Measurements from ENCODE around the gene LRRC4B. TPM values are rescaled to one million over a fixed set of nuclear protein-coding genes. Genes with fewer than 3 reads are reported as not detected.

LRRC4B gene
- total RNA-seq, 2 experiments from 2014 or later: not detected

- Mint-ChIP-seq H3K4me1 (ENCODE audit: low read depth) (peaks cover 13% of the 10 kb centered on the region), H3K27ac (no peak overlapping the region), H3K36me3 (ENCODE audit: low read depth) (no peaks in the 10 kb centered on the region), H3K9me3 (ENCODE audit: insufficient read depth) (no peaks in the 10 kb centered on the region), H3K27me3 (ENCODE audit: low read depth) (no peaks in the 10 kb centered on the region), H3K4me3 (no peak overlapping the region)
- ChIA-PET CTCF (no interaction called here), POLR2A (no interaction called here)
- DNase-seq (no peak), ATAC-seq (no peak)
Observed at GRCh38 chr19:50494186-50495019, 73.8 kb downstream of the LRRC4B start.

GRCh38 chr19:50493171-50493570 is 75.1 kb downstream of the LRRC4B start:
- no peak overlapping the region for H3K27ac Mint-ChIP-seq
- H3K36me3 Mint-ChIP-seq (ENCODE audit: low read depth): no peaks in the 10 kb centered on the region
- peaks cover 13% of the 10 kb centered on the region for H3K4me1 Mint-ChIP-seq (ENCODE audit: low read depth)
- no peak for DNase-seq
- ChIA-PET POLR2A (no interaction called here), CTCF (no interaction called here)
- no peak for ATAC-seq
- H3K27me3 Mint-ChIP-seq (ENCODE audit: low read depth): no peaks in the 10 kb centered on the region
- no peaks in the 10 kb centered on the region for H3K9me3 Mint-ChIP-seq (ENCODE audit: insufficient read depth)
- no peak overlapping the region for H3K4me3 Mint-ChIP-seq

- ATAC-seq: peak; percentile 83
- Mint-ChIP-seq H3K9me3 (ENCODE audit: insufficient read depth) (no peaks in the 10 kb centered on the region), H3K36me3 (ENCODE audit: low read depth) (no peaks in the 10 kb centered on the region), H3K4me3 (no peak overlapping the region), H3K4me1 (ENCODE audit: low read depth) (peaks cover 16% of the 10 kb centered on the region), H3K27me3 (ENCODE audit: low read depth) (no peaks in the 10 kb centered on the region), H3K27ac (peak overlapping the region; percentile 66)
- peak; percentile 59 for DNase-seq
- CTCF ChIA-PET: no interaction called here
- POLR2A ChIA-PET: no interaction called here
Observed at GRCh38 chr19:50492303-50493052, 75.8 kb downstream of the LRRC4B start.

GRCh38 chr19:50490991-50491472 is 77.2 kb downstream of the LRRC4B start:
- no peak for DNase-seq
- Mint-ChIP-seq H3K36me3 (ENCODE audit: low read depth) (peaks cover 4% of the 10 kb centered on the region), H3K4me1 (ENCODE audit: low read depth) (peaks cover 16% of the 10 kb centered on the region), H3K9me3 (ENCODE audit: insufficient read depth) (no peaks in the 10 kb centered on the region), H3K27ac (no peak overlapping the region), H3K27me3 (ENCODE audit: low read depth) (no peaks in the 10 kb centered on the region), H3K4me3 (no peak overlapping the region)
- no peak for ATAC-seq
- ChIA-PET POLR2A (no interaction called here), CTCF (no interaction called here)

GRCh38 chr19:50490411-50490811 is 77.8 kb downstream of the LRRC4B start:
- H3K4me1 Mint-ChIP-seq (ENCODE audit: low read depth): peaks cover 16% of the 10 kb centered on the region
- no peaks in the 10 kb centered on the region for H3K9me3 Mint-ChIP-seq (ENCODE audit: insufficient read depth)
- H3K36me3 Mint-ChIP-seq (ENCODE audit: low read depth): peaks cover 9% of the 10 kb centered on the region
- H3K4me3 Mint-ChIP-seq: no peak overlapping the region
- ChIA-PET CTCF (no interaction called here), POLR2A (no interaction called here)
- H3K27ac Mint-ChIP-seq: no peak overlapping the region
- no peaks in the 10 kb centered on the region for H3K27me3 Mint-ChIP-seq (ENCODE audit: low read depth)
- ATAC-seq: no peak
- no peak for DNase-seq

- Mint-ChIP-seq H3K4me1 (ENCODE audit: low read depth) (peaks cover 16% of the 10 kb centered on the region), H3K4me3 (no peak overlapping the region)
- POLR2A ChIA-PET: no interaction called here
Observed at GRCh38 chr19:50489461-50490011, 78.7 kb downstream of the LRRC4B start.

GRCh38 chr19:50488389-50489194 is 79.6 kb downstream of the LRRC4B start:
- Mint-ChIP-seq H3K27me3 (ENCODE audit: low read depth) (no peaks in the 10 kb centered on the region), H3K4me3 (no peak overlapping the region), H3K36me3 (ENCODE audit: low read depth) (peaks cover 17% of the 10 kb centered on the region), H3K27ac (no peak overlapping the region), H3K9me3 (ENCODE audit: insufficient read depth) (no peaks in the 10 kb centered on the region), H3K4me1 (ENCODE audit: low read depth) (peaks cover 16% of the 10 kb centered on the region)
- ATAC-seq: no peak
- ChIA-PET CTCF (interaction anchor here (0.6 kb wide), 1 partner anchor 415 kb away, joined by 4 read pairs; no protein-coding TSS in a partner anchor), POLR2A (no interaction called here)
- no peak for DNase-seq

More at GRCh38 chr19:50489461-50490011, 78.7 kb downstream of the LRRC4B start:
- peaks cover 17% of the 10 kb centered on the region for H3K36me3 Mint-ChIP-seq (ENCODE audit: low read depth)
- DNase-seq (no peak), ATAC-seq (no peak)
- no peaks in the 10 kb centered on the region for H3K27me3 Mint-ChIP-seq (ENCODE audit: low read depth)
- H3K27ac Mint-ChIP-seq: no peak overlapping the region
- H3K9me3 Mint-ChIP-seq (ENCODE audit: insufficient read depth): no peaks in the 10 kb centered on the region
- CTCF ChIA-PET: no interaction called here

- DNase-seq (peak; percentile 74), ATAC-seq (no peak)
- H3K27ac Mint-ChIP-seq: no peak overlapping the region
- H3K9me3 Mint-ChIP-seq (ENCODE audit: insufficient read depth): no peaks in the 10 kb centered on the region
- H3K4me3 Mint-ChIP-seq: no peak overlapping the region
- peaks cover 10% of the 10 kb centered on the region for H3K4me1 Mint-ChIP-seq (ENCODE audit: low read depth)
- ChIA-PET POLR2A (no interaction called here), CTCF (interaction anchor here (0.6 to 1.4 kb wide), 5 partner anchors 8 to 69 kb away, joined by 3 to 5 read pairs (median 3); partner anchors contain the start of gene JOSD2)
- H3K27me3 Mint-ChIP-seq (ENCODE audit: low read depth): no peaks in the 10 kb centered on the region
- H3K36me3 Mint-ChIP-seq (ENCODE audit: low read depth): peaks cover 26% of the 10 kb centered on the region
Observed at GRCh38 chr19:50486823-50487515, 81.3 kb downstream of the LRRC4B start.

GRCh38 chr19:50485284-50485955 is 82.8 kb downstream of the LRRC4B start:
- no peaks in the 10 kb centered on the region for H3K27me3 Mint-ChIP-seq (ENCODE audit: low read depth)
- POLR2A ChIA-PET: no interaction called here
- ATAC-seq: no peak
- CTCF ChIA-PET: interaction anchor here (1.2 kb wide), 1 partner anchor 71 kb away, joined by 3 read pairs; no protein-coding TSS in a partner anchor
- H3K4me1 Mint-ChIP-seq (ENCODE audit: low read depth): peaks cover 3% of the 10 kb centered on the region
- no peak overlapping the region for H3K27ac Mint-ChIP-seq
- H3K4me3 Mint-ChIP-seq: no peak overlapping the region
- no peak for DNase-seq
- H3K9me3 Mint-ChIP-seq (ENCODE audit: insufficient read depth): no peaks in the 10 kb centered on the region
- H3K36me3 Mint-ChIP-seq (ENCODE audit: low read depth): peaks cover 30% of the 10 kb centered on the region

- no peak for ATAC-seq
- no peak for DNase-seq
- Mint-ChIP-seq H3K4me1 (ENCODE audit: low read depth) (peaks cover 4% of the 10 kb centered on the region), H3K27ac (no peak overlapping the region), H3K9me3 (ENCODE audit: insufficient read depth) (no peaks in the 10 kb centered on the region), H3K4me3 (no peak overlapping the region), H3K36me3 (ENCODE audit: low read depth) (peaks cover 40% of the 10 kb centered on the region), H3K27me3 (ENCODE audit: low read depth) (no peaks in the 10 kb centered on the region)
- ChIA-PET POLR2A (no interaction called here), CTCF (interaction anchor here (1.6 kb wide), 1 partner anchor 55 kb away, joined by 3 read pairs; no protein-coding TSS in a partner anchor)
Observed at GRCh38 chr19:50482916-50483315, 85.3 kb downstream of the LRRC4B start.
